ENCODE results near the gene CCDC187. TPM values are rescaled to one million over a fixed set of nuclear protein-coding genes. Genes with fewer than 3 reads are reported as not detected.
A peak's percentile ranks its signal among the peaks of the same experiment; 100 is the strongest.
"Not testable (repeated sequence)": the region's sequence is repeated elsewhere in the genome, so short reads cannot be mapped to it uniquely, and the experiment has no call there.

The CCDC187 gene
- total and polyA plus RNA-seq, 2 of the 4 experiments (the other 2 are of a cell fraction), result not detected

GRCh38 chr9:136321561-136321960 is 17.7 kb upstream of the CCDC187 start:
- no peak overlapping the region for H3K23ac ChIP-seq (ENCODE audit: low read depth, low read length)
- no peak overlapping the region for H2BK120ac ChIP-seq (ENCODE audit: low read depth, low read length)
- H3K27ac ChIP-seq (ENCODE audit: insufficient read depth, low read length), result no peak overlapping the region
- BruUV-seq (replicated peaks), result no TSS peak
- no peak overlapping the region for H2BK20ac ChIP-seq (ENCODE audit: low read depth, low read length)
- TF ChIP-seq POLR2A (IDR thresholded peaks at IDR 0.05; ENCODE audit: low read depth, low read length) (no peak), CEBPB (IDR thresholded peaks at IDR 0.05; ENCODE audit: low read depth, low read length) (no peak)
- H3K9me3 ChIP-seq (ENCODE audit: control insufficient read depth, insufficient read depth, low read length), result peaks cover 2% of the 10 kb centered on the region; the same call in 1 of the 2 replicates
- H3K18ac ChIP-seq (ENCODE audit: low read depth, low read length), result no peak overlapping the region
- no peak overlapping the region for H2BK5ac ChIP-seq (ENCODE audit: low read depth, low read length, poor library complexity, severe bottlenecking)
- no peak overlapping the region for H3K4ac ChIP-seq (ENCODE audit: low read depth, low read length)
- H3K4me1 ChIP-seq (ENCODE audit: control insufficient read depth, insufficient read depth, low read length), result peaks cover 18% of the 10 kb centered on the region
- H2BK15ac ChIP-seq (ENCODE audit: low read depth, low read length), result no peak overlapping the region
- 85% methylated on average over 9 of the region's 19 CpGs; no CpG with 5 or more reads in 1 of the 2 experiments for WGBS, 2 experiments (ENCODE audit: extremely low coverage in 2 of 2, insufficient read length in 1 of 2)
- H3K79me1 ChIP-seq (ENCODE audit: low read depth in 1 of 2, low read length in 2 of 2), result peaks cover 3 to 7% of the 10 kb centered on the region in 2 experiments; a peak in 1 of 4 replicates
- peak overlapping the region; percentile 38; the same call in 1 of the 2 replicates for H2AK5ac ChIP-seq (ENCODE audit: low read depth, low read length)
- no peaks in the 10 kb centered on the region for H4K20me1 ChIP-seq (ENCODE audit: insufficient read depth, low read length)
- H3K4me3 ChIP-seq (ENCODE audit: insufficient read depth, low read depth, low read length), result no peak overlapping the region
- H3K14ac ChIP-seq (replicated peaks; ENCODE audit: low read depth, low read length), result no peak overlapping the region
- peaks cover 5% of the 10 kb centered on the region; the same call in 1 of the 2 replicates for H3K9me1 ChIP-seq (ENCODE audit: insufficient read depth, low read length)
- no peak overlapping the region for H4K8ac ChIP-seq (ENCODE audit: low read depth in 2 of 2, low read length in 2 of 2)
- peak overlapping the region; percentile 51 for H2AFZ ChIP-seq (replicated peaks; ENCODE audit: low read length, poor library complexity)
- no peak overlapping the region for H2AK9ac ChIP-seq (replicated peaks; ENCODE audit: low read depth, low read length, poor library complexity)
- H3K4me2 ChIP-seq (ENCODE audit: low read depth, low read length), result no peak overlapping the region
- H4K91ac ChIP-seq (ENCODE audit: insufficient read depth, low read depth, low read length), result no peak overlapping the region
- no peak overlapping the region for H3K56ac ChIP-seq (ENCODE audit: extremely low read depth, insufficient read depth, low read length)
- POLR2A ChIA-PET (ENCODE audit: unreplicated experiment), result no interaction called here
- dilution Hi-C loops (cut with HindIII; ENCODE audit: low sequenced_read_pairs, unreplicated experiment) (no loop called here), in situ Hi-C loops (cut with MboI; ENCODE audit: low sequenced_read_pairs) (loop anchor here (5.0 kb wide), 1 partner anchor 81 kb away; the partner anchor contains the start of gene SNAPC4), intact Hi-C loops (cut with micrococcal nuclease) (no loop called here)
- H3K27me3 ChIP-seq (ENCODE audit: control insufficient read depth, insufficient read depth, low read length), result no peaks in the 10 kb centered on the region
- no peaks in the 10 kb centered on the region for H3K36me3 ChIP-seq (ENCODE audit: control insufficient read depth, insufficient read depth, low read length)
- no peak for DNase-seq
- ATAC-seq (ENCODE audit: low read depth), result no peak
- no peak overlapping the region for H3K9ac ChIP-seq (ENCODE audit: low read depth, low read length)
- CTCF ChIA-PET, result no interaction called here
- H4K5ac ChIP-seq (ENCODE audit: low read depth, low read length), result no peak overlapping the region

GRCh38 chr9:136320972-136321371 is 17.1 kb upstream of the CCDC187 start:
- H4K20me1 ChIP-seq (ENCODE audit: insufficient read depth, low read length); H2AFZ ChIP-seq (replicated peaks; ENCODE audit: low read length, poor library complexity); H3K18ac ChIP-seq (ENCODE audit: low read depth, low read length); H2AK5ac ChIP-seq (ENCODE audit: low read depth, low read length); H2BK20ac ChIP-seq (ENCODE audit: low read depth, low read length); H3K9me3 ChIP-seq (ENCODE audit: control insufficient read depth, insufficient read depth, low read length); H3K79me1 ChIP-seq (ENCODE audit: low read depth in 1 of 2, low read length in 2 of 2); POLR2A ChIA-PET (ENCODE audit: unreplicated experiment); H2BK15ac ChIP-seq (ENCODE audit: low read depth, low read length); H3K14ac ChIP-seq (replicated peaks; ENCODE audit: low read depth, low read length); H3K9ac ChIP-seq (ENCODE audit: low read depth, low read length); H4K5ac ChIP-seq (ENCODE audit: low read depth, low read length); H3K4me3 ChIP-seq (ENCODE audit: insufficient read depth, low read depth, low read length); H3K36me3 ChIP-seq (ENCODE audit: control insufficient read depth, insufficient read depth, low read length); H3K9me1 ChIP-seq (ENCODE audit: insufficient read depth, low read length); H4K91ac ChIP-seq (ENCODE audit: insufficient read depth, low read depth, low read length); H3K56ac ChIP-seq (ENCODE audit: extremely low read depth, insufficient read depth, low read length); H3K27ac ChIP-seq (ENCODE audit: insufficient read depth, low read length); H4K8ac ChIP-seq (ENCODE audit: low read depth in 2 of 2, low read length in 2 of 2); intact Hi-C loops (cut with micrococcal nuclease); H2AK9ac ChIP-seq (replicated peaks; ENCODE audit: low read depth, low read length, poor library complexity); H3K4ac ChIP-seq (ENCODE audit: low read depth, low read length); H2BK120ac ChIP-seq (ENCODE audit: low read depth, low read length); H2BK5ac ChIP-seq (ENCODE audit: low read depth, low read length, poor library complexity, severe bottlenecking); H3K27me3 ChIP-seq (ENCODE audit: control insufficient read depth, insufficient read depth, low read length); ATAC-seq (ENCODE audit: low read depth); CTCF ChIA-PET; DNase-seq; H3K4me2 ChIP-seq (ENCODE audit: low read depth, low read length); H3K23ac ChIP-seq (ENCODE audit: low read depth, low read length); dilution Hi-C loops (cut with HindIII; ENCODE audit: low sequenced_read_pairs, unreplicated experiment); BruUV-seq (replicated peaks): not testable (repeated sequence)
- in situ Hi-C loops (cut with MboI; ENCODE audit: low sequenced_read_pairs), result loop anchor here (5.0 kb wide), 1 partner anchor 81 kb away; the partner anchor contains the start of gene SNAPC4
- H3K4me1 ChIP-seq (ENCODE audit: control insufficient read depth, insufficient read depth, low read length), result peaks cover 15% of the 10 kb centered on the region
